HG03432 (cell line): ENCODE measurements around the gene LHX3.
"Not testable (repeated sequence)": the region's sequence is repeated elsewhere in the genome, so short reads cannot be mapped to it uniquely, and the experiment has no call there.

Experiments used
- ATAC-seq: cut with Tn5 transposase; IDR thresholded peaks from one replicate; pipeline ENCODE4 v1.9.1; 2021; ENCODE audit warnings: mild to moderate bottlenecking, moderate library complexity; ENCODE audit not compliant: unreplicated experiment

Gene LHX3

DNA sequence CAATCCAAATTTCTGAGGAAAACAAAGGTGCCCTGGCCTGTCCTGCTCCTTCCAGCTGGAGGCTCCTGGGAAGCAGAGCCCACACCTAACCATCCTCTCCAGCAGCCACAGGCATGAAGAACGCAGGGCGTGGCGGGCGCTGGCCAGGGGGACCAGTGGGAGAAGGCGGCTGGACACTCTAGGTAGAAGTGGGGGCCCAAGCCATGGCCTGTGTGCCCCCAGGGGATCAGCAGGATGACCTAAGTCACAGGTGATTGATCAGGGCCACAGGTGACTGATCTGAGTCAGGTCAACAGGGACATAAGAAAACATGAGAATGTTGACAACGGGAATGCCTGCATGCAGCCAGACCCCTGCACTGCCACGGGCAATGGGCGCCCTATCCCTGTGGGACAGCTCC is 37.3 kb upstream of the LHX3 start:
- ATAC-seq: no peak

DNA sequence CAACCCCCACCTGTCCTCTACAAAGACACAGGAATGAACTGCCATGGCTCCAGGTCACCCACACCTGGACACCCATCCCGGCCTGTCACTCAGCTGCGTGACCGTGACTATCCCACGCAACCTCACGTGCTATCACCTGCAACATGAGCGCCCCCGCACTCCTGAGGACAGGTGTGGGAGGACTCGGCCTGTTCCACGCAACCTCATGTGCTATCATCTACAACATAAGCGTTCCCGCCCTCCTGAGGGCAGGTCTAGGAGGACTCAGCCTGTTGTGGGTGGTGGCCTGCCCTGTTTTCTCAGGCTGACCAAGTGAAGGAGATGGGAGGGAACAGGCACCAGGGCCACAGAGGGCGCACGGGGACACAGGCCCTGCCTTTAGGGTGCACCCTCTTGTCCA is 36.6 kb upstream of the LHX3 start:
- no peak for ATAC-seq

DNA sequence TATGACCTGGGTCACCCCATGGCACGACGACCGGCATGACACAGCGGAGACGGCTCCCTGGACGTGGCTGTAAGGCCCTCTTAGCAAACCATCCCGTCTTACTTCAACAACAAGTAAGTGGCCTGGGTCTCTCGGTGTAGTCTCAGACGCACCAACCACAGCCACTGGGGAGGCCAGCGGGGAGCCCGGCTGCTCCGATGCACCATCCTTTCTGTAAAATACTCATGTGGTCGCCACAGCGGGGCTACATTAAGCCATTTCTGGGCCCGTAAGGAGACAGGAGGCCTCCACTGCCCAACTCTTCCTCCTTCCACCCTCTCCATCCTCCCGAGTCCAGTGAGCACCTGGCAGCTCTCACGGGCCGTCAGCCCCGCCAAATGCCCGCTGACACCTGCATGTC is 36.0 kb upstream of the LHX3 start:
- no peak for ATAC-seq

DNA sequence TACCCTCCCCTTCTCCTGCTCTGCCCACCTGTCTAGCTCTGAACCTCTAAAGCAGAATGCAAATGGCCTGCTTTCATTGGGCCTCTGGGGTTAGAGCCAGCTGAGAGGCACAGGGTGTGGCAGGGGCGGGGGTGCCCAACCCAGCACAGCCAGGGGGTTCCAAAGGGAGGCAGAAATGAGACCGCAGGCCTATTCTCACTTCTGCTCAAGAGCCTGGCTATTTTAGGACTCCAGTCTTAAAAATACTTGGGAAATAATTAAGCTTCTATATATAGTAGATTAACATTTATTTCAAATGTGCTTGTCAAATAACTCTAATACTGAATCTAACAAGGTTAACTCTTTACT is 35.0 kb upstream of the LHX3 start:
- no peak for ATAC-seq

DNA sequence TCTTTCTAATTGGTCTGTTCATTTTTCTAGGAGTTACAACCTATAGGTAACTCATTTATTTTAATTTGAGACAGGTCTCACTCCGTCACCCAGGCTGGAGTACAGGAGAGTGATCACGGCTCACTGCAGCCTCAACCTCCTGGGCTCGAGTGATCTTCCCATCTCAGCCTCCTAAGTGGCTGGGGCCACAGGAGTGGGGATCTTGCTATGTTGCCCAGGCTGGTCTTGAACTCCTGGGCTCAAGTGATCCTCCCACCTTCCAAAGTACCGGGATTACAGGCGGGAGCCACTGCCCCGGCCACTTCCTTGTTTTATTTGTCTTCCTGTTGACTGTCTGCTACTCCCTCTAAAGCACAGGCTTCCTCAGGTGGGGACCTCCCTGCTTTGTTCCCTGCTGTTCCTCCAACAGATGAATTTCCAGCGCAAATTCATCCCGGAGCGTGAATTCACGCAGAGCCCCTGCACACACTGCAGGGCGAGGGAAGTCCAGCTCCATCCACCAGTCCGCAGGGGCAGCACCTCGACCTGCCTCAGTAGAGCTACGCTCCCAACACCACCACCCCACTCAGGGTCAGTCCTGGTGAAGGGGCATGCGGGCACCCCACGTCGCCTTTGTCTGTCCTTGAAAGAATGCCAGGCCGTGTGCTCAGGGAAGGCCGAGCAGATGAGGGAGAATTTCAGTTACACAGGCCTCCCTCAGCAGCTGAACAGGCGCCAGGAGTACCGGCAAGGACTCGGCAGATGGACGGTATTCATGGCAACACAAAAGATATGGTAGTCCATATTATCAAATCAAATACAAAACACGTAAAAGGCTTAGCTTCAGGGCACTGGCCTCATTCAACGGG is 34.4 kb upstream of the LHX3 start:
- no peak for ATAC-seq

DNA sequence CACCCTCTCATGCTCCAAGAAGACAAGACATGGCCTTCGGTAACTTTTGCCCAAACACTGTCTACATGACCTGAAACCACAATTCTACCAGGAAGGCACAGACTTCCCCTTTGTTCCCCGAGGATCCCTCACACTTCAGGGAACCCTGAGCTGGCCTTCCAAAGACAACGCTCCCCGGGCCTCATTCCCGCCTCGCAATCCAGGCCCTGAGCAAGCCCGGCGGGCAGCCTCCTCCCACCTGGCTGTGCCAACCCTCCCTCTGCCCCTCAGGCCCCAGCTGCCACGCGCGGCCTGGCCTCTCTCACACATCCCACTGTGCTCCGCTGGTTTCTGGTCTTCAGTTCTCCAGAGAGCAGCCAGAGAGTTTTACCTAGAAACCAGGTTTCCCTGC is 33.4 kb upstream of the LHX3 start:
- ATAC-seq: no peak

DNA sequence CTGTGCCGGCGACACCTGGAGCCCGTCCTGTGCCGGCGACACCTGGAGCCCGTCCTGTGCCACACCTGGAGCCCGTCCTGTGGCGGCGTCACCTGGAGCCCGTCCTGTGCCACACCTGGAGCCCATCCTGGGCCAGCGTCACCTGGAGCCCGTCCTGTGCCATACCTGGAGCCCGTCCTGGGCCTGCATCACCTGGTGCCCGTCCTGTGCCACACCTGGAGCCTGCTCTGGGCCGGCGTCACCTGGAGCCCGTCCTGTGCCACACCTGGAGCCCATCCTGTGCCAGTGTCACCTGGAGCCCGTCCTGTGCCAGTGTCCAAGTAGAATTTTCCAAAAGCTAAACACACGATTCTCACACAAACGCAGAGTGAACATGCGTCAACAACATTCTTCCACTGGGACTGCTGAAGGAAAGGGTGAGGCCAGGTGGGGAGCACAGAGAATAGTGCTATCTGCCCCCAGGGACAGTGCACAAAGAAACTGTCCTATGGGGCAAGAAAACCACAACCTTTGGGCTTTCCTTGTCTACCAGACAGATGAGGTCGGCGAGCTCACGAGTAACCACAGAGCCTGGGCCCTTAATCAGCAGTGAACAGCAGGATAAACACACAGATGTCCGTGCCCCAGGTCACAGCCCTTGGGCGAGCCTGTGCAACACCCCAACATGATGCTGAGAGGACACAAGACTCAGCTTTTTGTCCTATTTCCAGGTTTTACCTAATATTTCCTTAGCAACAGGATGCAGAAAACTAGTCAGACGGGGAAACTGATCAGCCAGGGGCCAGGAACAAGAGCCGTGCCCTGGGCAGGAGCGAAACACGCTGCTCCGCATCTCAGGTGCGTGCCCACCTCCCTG is 32.8 kb upstream of the LHX3 start:
- ATAC-seq: no peak

DNA sequence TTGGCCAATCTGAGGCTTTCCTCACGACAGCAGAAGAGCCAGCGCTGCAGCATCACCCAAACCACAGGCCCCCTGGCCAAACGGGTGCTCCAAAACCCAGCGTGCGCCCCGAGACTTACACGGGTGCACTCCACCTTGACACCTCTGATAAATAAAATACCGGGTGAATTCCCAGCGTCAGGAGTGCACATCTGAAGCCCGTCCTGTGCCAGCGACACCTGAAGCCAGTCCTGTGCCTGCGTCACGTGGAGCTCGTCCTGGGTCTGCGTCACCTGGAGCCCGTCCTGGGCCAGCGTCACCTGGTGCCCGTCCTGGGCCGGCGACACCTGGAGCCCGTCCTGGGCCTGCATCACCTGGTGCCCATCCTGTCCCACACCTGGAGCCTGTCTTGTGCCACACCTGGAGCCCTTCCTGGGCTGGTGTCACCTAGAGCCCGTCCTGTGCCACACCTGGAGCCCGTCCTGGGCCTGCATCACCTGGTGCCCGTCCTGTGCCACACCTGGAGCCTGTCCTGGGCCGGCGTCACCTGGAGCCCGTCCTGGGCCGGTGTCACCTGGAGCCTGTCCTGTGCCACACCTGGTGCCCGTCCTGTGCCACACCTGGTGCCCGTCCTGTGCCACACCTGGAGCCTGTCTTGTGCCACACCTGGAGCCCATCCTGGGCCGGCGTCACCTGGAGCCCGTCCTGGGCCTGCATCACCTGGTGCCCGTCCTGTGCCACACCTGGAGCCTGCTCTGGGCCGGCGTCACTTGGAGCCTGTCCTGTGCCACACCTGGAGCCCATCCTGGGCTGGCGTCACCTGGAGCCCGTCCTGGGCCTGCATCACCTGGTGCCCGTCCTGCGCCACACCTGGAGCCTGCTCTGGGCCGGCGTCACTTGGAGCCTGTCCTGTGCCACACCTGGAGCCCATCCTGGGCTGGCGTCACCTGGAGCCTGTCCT is 31.8 kb upstream of the LHX3 start:
- not testable (repeated sequence) for ATAC-seq

DNA sequence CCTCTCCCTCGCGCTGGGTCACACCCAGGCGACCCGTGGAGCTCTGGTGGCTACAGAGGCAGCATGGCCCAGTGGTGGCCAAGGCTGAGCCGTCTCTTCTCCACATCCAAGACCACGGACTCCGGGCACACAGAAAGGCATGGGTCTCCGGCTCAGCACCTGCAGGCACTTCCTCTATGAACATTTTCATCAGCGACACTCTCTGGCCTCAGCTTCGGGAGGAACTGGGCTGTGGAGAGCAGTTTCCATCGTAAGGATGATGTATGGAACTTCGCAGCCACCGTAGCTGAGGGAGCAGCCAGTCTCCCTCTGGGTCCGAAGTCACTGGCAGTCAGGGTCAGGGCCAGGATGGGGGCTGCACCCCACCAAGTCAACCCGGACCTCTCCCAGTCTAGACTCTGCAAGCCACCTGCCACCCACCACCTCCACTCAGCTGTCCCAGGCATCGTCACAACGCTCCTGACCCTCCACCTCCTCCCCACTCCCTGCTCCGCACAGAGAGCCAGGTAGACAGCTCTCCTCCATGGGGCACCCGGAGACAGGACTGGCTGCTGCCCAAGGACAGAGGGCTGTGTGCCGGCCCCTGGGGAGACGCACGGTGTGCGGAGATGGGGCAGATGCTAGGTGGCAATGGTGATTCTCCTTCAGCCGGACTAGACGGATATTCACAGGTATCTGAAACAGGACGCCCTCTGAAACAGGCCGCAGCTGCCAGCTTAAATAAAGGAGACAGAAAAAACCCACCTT is 31.0 kb upstream of the LHX3 start:
- ATAC-seq: no peak

DNA sequence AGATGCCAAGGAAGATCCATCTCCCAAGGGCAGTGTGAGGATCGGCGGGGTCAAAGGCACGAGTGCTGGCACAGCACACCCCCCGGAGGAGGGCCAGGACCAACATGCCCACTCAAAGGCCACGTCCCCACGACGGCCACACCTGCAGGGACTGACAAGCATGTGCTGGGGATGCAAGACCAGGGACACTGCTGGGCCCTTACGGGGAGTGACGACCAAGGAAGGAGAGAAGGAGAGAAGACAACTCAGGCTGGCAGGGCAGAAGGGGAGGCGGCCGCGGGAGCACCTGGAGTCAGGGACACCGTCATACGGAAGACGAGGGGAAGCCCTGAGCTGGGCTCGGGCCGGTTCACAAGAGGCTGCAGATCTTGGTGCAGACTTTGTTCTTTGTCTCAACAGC is 30.2 kb upstream of the LHX3 start:
- ATAC-seq: no peak

DNA sequence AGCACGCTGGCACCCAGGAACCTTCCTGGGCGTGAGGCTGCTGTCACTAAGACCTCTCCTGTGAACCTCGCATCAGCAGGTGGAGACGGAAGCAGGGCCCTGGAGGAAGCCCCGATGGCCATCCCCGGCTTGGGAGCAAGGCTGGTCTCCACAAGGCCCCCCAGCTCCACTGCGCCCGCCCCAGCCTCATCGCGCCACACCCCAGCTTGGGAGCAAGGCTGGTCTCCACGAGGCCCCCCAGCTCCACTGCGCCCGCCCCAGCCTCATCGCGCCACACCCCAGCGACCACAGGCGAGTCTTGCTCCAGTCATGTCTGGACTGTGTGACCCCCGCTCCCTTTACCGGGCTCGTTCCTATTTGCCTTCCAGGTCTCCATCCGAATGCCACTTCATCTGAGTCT is 29.7 kb upstream of the LHX3 start:
- ATAC-seq: no peak

DNA sequence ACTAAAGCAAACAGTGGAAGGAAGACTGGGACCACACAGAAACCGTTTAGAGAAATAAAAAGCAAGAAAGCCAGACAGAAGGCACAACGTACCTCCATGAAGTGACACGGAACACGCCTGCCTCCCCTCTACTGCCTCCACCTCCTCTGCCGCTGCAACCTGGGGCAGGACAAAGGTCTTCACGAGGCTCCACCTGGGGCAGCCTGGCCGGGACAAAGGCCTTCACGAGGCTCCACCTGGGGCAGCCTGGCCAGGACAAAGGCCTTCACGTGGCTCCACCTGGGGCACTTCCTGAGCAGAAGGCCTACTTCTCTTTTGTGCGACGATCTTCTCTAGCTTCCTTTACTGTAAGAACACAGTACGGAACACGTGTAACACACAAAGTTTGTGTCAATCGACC is 28.9 kb upstream of the LHX3 start:
- ATAC-seq: no peak

DNA sequence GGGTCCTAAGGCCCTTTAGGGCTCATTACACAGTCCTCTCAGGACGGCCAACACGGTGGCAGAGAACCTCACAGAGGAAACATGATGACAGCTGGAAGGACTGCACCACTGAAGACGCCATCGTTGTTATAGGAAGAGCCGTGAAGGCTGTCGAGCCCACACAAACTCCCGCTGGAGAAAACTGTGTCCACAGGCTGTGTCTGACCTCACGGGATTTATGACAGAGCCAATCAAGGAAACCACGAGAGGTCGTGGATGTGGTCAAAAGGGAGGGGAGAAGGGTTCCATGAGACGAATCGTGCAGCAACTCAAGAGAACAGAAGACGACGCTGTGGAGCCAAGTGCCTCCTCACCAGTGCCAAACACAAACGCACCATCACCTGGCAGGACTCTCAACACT is 28.5 kb upstream of the LHX3 start:
- no peak for ATAC-seq

DNA sequence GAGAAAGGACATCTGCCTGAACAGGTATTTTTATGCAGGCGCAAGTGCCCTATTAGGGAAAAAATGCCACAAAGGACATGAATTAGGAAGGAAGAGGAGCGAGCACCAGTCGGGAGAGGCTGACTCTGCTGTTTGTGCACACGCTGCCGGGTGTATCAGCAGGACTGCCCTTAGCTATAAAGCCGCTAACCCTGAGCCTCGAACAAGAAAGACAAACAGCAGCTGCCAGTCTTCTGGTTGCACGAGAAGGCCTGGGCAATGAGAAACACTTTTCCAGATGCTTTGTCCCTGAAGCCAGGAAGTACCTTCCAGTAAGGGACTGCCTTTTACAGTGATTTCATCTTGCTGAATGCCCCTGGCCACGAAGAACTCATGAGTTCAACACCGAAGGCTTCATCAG is 28.0 kb upstream of the LHX3 start:
- ATAC-seq: no peak

DNA sequence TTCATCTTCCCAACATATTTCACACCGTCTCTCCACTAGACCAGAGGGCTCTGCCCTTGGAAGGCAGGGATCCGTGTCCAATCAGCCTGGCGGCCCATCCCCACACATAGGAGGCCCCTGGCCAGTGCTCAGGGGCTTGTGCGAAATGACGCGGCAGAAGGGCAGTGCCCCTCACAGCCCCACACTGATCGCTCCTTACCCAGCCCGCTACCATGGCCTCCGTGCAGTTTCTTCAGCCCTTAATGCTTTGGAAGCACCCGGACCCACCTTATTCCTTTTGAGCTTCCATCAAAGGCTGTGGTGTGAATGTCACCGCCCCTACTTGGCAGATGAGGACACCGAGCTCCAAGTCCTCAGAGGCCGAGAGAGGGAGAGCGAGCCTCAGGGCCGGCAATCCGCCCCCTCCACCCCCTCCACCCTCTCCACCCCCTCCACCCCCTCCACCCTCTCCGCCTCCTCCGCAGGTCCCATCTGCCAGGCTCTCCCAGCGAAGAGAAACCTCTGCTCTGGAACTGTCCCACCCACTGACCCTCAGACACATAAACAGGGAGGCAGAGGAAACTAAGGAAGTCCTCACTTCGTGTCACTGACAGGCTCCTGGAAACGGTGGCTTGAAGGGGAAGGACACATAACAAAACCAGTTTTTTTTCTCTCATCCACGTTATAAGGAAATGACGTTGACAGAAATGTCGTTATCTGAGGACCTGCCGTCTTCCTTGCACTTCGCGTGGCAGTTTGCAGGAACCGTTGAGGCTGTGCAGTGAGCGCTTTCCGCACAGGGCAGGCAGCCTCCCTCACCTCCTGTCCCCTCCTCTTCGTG is 26.8 kb upstream of the LHX3 start:
- no peak for ATAC-seq

DNA sequence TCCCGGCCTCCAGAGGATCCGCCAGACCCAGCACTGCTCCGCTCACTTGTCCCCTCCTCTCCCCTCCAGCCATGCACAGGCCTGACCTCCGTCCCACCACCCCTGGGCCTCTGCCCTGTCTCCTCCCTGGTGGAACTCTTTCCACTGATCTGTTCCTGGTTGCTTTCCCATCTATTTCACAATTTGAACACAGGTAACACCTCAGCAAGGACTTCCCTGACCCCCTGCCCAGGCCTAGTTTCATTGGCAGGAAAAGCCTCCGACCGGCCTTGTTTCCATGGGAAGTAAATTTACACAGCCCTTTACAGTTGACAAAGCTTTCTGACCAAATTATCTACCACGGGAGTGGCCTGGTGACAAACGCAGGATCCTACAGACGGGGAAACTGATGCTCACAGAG is 25.8 kb upstream of the LHX3 start:
- no peak for ATAC-seq

DNA sequence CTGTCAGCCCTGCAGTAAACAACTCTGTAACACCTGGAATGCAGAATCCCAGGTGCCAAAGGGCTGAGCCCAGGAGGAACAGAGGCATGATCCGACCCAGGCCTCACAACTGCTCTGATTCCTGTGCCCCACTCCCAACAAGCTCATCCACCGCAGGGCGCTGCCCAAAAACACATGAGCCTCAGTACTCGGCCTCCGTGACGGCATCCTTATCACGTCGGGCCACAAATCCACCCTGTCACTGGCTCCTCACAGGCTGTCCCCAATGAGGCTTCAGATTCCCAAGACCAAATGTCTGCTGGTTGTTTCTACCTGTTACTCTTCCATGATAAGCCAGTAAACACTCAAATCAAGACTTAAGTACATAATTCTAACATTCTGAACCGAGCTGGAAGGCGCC is 25.4 kb upstream of the LHX3 start:
- ATAC-seq: no peak

DNA sequence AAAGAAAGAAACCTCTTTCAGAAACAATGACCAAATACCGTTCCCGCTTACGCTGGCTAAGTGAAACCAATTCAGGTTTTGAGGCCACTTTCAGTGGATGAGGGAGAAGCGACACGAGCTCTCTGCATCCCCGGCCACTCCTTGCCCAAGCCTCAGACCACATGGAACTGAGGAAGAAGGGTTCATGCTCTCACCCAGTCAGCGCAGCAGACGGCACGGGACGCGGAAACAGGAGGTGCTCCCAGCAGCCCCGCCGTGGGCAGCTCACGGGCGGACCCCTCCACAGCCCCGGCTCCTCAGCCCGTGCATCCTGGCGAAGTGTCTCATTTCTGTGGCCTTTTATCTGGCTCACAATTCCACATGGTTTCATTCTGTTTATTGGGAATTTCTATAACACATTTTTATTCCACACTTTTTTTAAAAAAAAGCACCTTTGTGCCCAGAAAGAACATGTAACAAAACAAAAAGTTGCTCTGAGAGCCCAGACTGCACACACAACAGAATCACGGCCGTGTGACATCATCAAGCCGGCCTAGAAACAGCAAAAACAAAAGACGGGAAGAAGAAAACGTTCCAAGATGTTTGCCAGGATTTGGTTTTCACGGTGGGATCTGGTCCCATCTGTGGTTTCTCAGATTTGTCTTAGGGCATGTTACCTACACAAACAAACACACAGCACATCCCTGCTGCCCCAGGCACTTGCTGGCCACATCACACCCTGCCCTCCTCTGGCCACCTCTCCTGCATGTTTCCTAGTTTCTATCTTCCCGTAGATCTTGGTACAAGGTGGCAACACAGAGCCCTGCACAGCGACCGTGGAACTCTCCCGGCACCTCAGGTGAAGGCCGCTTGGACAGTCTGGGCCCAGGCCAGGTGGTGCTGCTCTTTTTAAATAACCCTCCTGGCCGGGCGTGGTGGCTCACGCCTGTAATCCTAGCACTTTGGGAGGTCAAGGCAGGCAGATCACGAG is 24.5 kb upstream of the LHX3 start:
- no peak for ATAC-seq
